ENCODE results near the gene CEP350. TPM values are rescaled to one million over a fixed set of nuclear protein-coding genes. Genes with fewer than 3 reads are reported as not detected.

The CEP350 gene
- total RNA-seq, 1 donor from 2014 or later: 36.6 TPM

Other genes with a start within 250 kb of the CEP350 start
- 0.16 TPM for gene FAM163A, start 211.5 kb upstream of the CEP350 start, total RNA-seq
- gene TOR1AIP2, start 77.0 kb upstream of the CEP350 start, total RNA-seq: 45.5 TPM
- gene TOR1AIP1, start 72.5 kb upstream of the CEP350 start, total RNA-seq: 34.4 TPM
- gene QSOX1, start 200.1 kb downstream of the CEP350 start, total RNA-seq: 106 TPM